GM23338 (cell line): ENCODE data around the gene RIN3. TPM values are rescaled to one million over a fixed set of nuclear protein-coding genes. Genes with fewer than 3 reads are reported as not detected.

Experiments used
- ATAC-seq: fragments of 200-7000 bp; cut with Tn5 transposase; 3 replicates; pipeline ENCODE4 v1.9.1; 2020
- DNase-seq: peaks from one replicate; pipeline ENCODE4 v3.0.0-alpha.2; 2015; ENCODE audit warnings: low spot score
- H2AFZ ChIP-seq: fragments of 200-600 bp; sonication (generic); 2 replicates; pipeline ENCODE4 v1.8.0; 2016; ENCODE audit warnings: antibody characterized with exemption, mild to moderate bottlenecking, moderate library complexity
- H3F3A ChIP-seq: fragments of 200-600 bp; sonication (generic); replicated peaks from 2 replicates; pipeline ENCODE4 v1.8.0; 2017; ENCODE audit warnings: antibody characterized with exemption, mixed run types, low read depth
- H3K27ac ChIP-seq: fragments of 200-600 bp; sonication (generic); 2 replicates; pipeline ENCODE4 v1.6.1; 2016; ENCODE audit warnings: low read depth
- H3K27me3 ChIP-seq: fragments of 200-600 bp; sonication (generic); 2 replicates; pipeline ENCODE4 v1.8.0; 2016; ENCODE audit warnings: mild to moderate bottlenecking, mixed run types, moderate library complexity; ENCODE audit not compliant: insufficient read depth
- H3K36me3 ChIP-seq: fragments of 200-600 bp; sonication (generic); 2 replicates; pipeline ENCODE4 v1.8.0; 2016; ENCODE audit warnings: mild to moderate bottlenecking; ENCODE audit not compliant: insufficient read depth
- H3K4me1 ChIP-seq: fragments of 200-600 bp; sonication (generic); 2 replicates; pipeline ENCODE4 v1.8.0; 2016; ENCODE audit warnings: mild to moderate bottlenecking, moderate library complexity; ENCODE audit not compliant: insufficient read depth
- H3K4me2 ChIP-seq: fragments of 200-600 bp; sonication (generic); 2 replicates; pipeline ENCODE4 v1.7.1; 2017; ENCODE audit warnings: mixed run types
- H3K4me3 ChIP-seq: fragments of 200-600 bp; sonication (generic); 2 replicates; pipeline ENCODE4 v1.6.1; 2016; ENCODE audit warnings: mixed run types
- H3K79me2 ChIP-seq: fragments of 200-600 bp; sonication (generic); replicated peaks from 2 replicates; pipeline ENCODE4 v1.8.0; 2017; ENCODE audit warnings: mild to moderate bottlenecking; ENCODE audit not compliant: insufficient read depth
- H3K9me2 ChIP-seq: fragments of 200-600 bp; sonication (generic); 2 replicates; pipeline ENCODE4 v1.8.0; 2017; ENCODE audit not compliant: insufficient read depth
- H4K20me1 ChIP-seq: fragments of 200-600 bp; sonication (generic); replicated peaks from 2 replicates; pipeline ENCODE4 v1.8.0; 2017; ENCODE audit warnings: mild to moderate bottlenecking; ENCODE audit not compliant: insufficient read depth
- H3K27ac Mint-ChIP-seq: 2 replicates; pipeline ENCODE4 v1.8.0; 2020; ENCODE audit warnings: inconsistent platforms, mild to moderate bottlenecking, moderate library complexity, mixed read lengths
- H3K27me3 Mint-ChIP-seq: 3 replicates; pipeline ENCODE4 v1.8.0; 2022; ENCODE audit warnings: low read depth, mild to moderate bottlenecking, moderate library complexity, mixed read lengths, inconsistent platforms; ENCODE audit not compliant: insufficient read depth, poor library complexity
- H3K36me3 Mint-ChIP-seq: 3 replicates; pipeline ENCODE4 v1.8.0; 2021; ENCODE audit warnings: low read depth, mild to moderate bottlenecking, inconsistent platforms, moderate library complexity, mixed read lengths
- H3K4me1 Mint-ChIP-seq: 3 replicates; pipeline ENCODE4 v1.8.0; 2020; ENCODE audit warnings: mild to moderate bottlenecking, inconsistent platforms, mixed read lengths
- H3K4me3 Mint-ChIP-seq: 3 replicates; pipeline ENCODE4 v1.8.0; 2021; ENCODE audit warnings: moderate library complexity, mild to moderate bottlenecking, inconsistent platforms, mixed read lengths
- H3K9me3 Mint-ChIP-seq: 3 replicates; pipeline ENCODE4 v1.8.0; 2020; ENCODE audit warnings: moderate library complexity, mild to moderate bottlenecking, inconsistent platforms, mixed read lengths
- EZH2 ChIP-seq: fragments of 200-600 bp; sonication (generic); IDR thresholded peaks from one replicate; pipeline ENCODE4 v1.8.0; 2017; ENCODE audit warnings: antibody characterized with exemption, mild to moderate bottlenecking, low read depth; ENCODE audit not compliant: unreplicated experiment
- JUNB ChIP-seq: IDR thresholded peaks from one replicate; pipeline ENCODE4 v1.6.1; 2016; ENCODE audit warnings: antibody characterized with exemption; ENCODE audit not compliant: unreplicated experiment
- NANOG ChIP-seq: IDR thresholded peaks from 2 replicates; pipeline ENCODE4 v1.6.1; 2016; ENCODE audit warnings: antibody characterized with exemption, borderline replicate concordance
- POLR2AphosphoS5 ChIP-seq: IDR thresholded peaks from 2 replicates; pipeline ENCODE4 v1.6.1; 2016; ENCODE audit warnings: antibody characterized with exemption, low read depth
- STAT1 ChIP-seq: IDR thresholded peaks from one replicate; pipeline ENCODE4 v1.6.1; 2016; ENCODE audit warnings: antibody characterized with exemption; ENCODE audit not compliant: unreplicated experiment
- ZNF331 ChIP-seq: fragments of 250-450 bp; sonication (Bioruptor Pico); IDR thresholded peaks from 2 replicates; pipeline ENCODE4 v1.5.0; 2020; ENCODE audit warnings: low read depth, mild to moderate bottlenecking, moderate library complexity
- polyA plus RNA-seq: library from polyadenylated mRNA; unstranded; fragments of >200 nt; fragmentation: Nextera tagmentation; extraction: Ambion mirVana; gene quantifications from 2 replicates; pipeline ENCODE4 v1.2.1, GENCODE V29; 2016
- total RNA-seq: library from RNA; depleted of rRNA; stranded (reverse); fragments of >200 nt; shearing (Covaris generic); gene quantifications from 2 replicates; pipeline ENCODE4 v1.2.3, GENCODE V29; 2014
- TF ChIP-seq, protein P1 (sequence below): IDR thresholded peaks from 2 replicates; pipeline ENCODE4 v1.6.1; 2016; ENCODE audit warnings: antibody characterized with exemption
- TF ChIP-seq, protein P2 (sequence below), 2 experiments: fragments of 200-600 bp in 1 of 2; sonication (generic) in 1 of 2; conservative IDR thresholded peaks; 2 replicates each; pipeline versions ENCODE4 v1.5.1 to v1.6.1; 2016 to 2017; ENCODE audit warnings: antibody characterized with exemption in 2 of 2, low read depth in 2 of 2, mild to moderate bottlenecking in 2 of 2, moderate library complexity in 1 of 2

RIN3 gene
- total and polyA plus RNA-seq, 2 experiments from 2014 or later, result 0.97 to 1.5 TPM

DNA sequence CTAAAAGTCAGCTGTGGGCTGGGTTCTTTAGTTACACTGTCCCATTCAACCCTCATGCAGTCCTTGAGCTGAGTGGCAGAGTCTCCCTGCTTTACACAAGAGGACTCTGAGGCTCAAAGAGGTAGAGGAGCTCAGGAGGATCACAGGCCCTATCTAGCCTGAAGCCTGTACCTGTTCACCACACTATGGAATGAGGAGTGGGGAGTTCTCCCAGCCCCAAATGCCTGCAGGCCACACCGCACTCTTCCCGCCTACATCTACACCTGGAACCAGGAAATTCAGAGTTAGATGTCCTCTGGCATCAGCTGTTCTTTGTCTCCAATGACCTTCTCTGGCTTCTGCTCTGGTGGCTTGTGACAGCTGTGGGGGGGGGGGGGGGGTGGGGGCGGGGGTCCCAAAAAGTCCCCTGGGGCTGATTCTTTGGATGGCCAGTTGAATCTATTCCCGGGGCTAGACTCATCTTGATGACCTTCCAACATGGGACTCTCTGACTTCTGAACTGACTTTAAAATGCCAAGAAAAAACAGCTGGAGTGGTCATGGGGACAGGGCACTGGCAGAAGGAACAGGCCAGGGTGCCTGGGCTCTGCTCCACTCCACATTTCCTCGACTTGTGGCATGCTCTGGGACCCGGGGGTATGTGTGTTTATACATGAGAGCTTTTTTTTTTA is 30.6 kb downstream of the RIN3 start:
- H3F3A ChIP-seq, result no peaks in the 10 kb centered on the region
- Mint-ChIP-seq H3K4me1 (no peaks in the 10 kb centered on the region; the same call in 2 of the 3 replicates), H3K4me3 (no peak overlapping the region)

DNA sequence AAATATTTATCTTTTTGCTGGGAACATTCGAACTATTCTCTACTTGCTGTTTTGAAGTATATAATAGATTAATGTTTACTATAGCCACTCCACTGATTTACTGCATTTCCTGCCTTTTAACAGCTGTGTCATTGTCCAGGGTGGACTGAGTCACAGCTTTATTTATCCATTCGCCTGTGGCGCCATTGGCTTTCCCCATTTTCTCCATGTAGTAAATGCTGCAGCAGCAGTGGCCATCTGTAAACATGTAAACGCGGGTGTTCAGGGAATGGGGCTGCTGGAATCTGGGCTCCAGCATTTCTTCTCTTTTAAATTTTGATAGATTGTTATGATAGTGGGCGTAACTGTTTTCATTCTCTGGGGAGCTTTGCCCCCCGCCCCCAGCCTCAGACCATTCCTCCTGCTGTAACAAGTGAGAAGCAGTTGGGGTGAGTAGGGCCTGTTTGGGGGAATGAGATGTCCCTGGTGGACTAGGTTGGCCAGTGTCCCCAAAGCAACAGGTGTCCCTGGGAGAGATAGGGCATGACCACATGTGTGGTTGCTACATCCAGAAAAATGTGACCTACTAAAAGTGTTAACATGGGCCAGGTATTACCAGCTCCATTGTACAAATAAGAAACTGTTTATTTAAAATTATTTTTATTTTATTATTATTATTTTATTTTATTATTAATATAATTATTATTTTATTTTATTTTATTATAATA is 32.9 kb downstream of the RIN3 start:
- ATAC-seq, result no peak

More for the DNA sequence above, 30.6 kb downstream of the RIN3 start:
- TF ChIP-seq NANOG (no peak), EZH2 (no peak), POLR2AphosphoS5 (no peak), ZNF331 (CRISPR knock-in tag) (no peak)
- TF ChIP-seq, protein P1, sequence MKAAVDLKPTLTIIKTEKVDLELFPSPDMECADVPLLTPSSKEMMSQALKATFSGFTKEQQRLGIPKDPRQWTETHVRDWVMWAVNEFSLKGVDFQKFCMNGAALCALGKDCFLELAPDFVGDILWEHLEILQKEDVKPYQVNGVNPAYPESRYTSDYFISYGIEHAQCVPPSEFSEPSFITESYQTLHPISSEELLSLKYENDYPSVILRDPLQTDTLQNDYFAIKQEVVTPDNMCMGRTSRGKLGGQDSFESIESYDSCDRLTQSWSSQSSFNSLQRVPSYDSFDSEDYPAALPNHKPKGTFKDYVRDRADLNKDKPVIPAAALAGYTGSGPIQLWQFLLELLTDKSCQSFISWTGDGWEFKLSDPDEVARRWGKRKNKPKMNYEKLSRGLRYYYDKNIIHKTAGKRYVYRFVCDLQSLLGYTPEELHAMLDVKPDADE, result no peak
- Histone ChIP-seq H2AFZ (no peak overlapping the region), H3K4me2 (no peak overlapping the region), H3K4me1 (no peaks in the 10 kb centered on the region), H3K4me3 (no peak overlapping the region), H3K9me2 (no peaks in the 10 kb centered on the region), H3K36me3 (no peaks in the 10 kb centered on the region), H3K27me3 (no peaks in the 10 kb centered on the region), H4K20me1 (no peaks in the 10 kb centered on the region), H3K27ac (no peak overlapping the region), H3K79me2 (no peaks in the 10 kb centered on the region)
- no peaks in the 10 kb centered on the region for H3K36me3 Mint-ChIP-seq
- H3K9me3 Mint-ChIP-seq, result no peaks in the 10 kb centered on the region
- DNase-seq (no peak), ATAC-seq (no peak)
- peaks cover 8% of the 10 kb centered on the region for H3K27me3 Mint-ChIP-seq
- H3K27ac Mint-ChIP-seq, result no peak overlapping the region

More for the DNA sequence above, 32.9 kb downstream of the RIN3 start:
- no peaks in the 10 kb centered on the region for H3K9me3 Mint-ChIP-seq
- no peak overlapping the region for H3K4me2 ChIP-seq
- H4K20me1 ChIP-seq, result no peaks in the 10 kb centered on the region
- no peak for TF ChIP-seq ZNF331 (CRISPR knock-in tag)
- TF ChIP-seq, protein P2, sequence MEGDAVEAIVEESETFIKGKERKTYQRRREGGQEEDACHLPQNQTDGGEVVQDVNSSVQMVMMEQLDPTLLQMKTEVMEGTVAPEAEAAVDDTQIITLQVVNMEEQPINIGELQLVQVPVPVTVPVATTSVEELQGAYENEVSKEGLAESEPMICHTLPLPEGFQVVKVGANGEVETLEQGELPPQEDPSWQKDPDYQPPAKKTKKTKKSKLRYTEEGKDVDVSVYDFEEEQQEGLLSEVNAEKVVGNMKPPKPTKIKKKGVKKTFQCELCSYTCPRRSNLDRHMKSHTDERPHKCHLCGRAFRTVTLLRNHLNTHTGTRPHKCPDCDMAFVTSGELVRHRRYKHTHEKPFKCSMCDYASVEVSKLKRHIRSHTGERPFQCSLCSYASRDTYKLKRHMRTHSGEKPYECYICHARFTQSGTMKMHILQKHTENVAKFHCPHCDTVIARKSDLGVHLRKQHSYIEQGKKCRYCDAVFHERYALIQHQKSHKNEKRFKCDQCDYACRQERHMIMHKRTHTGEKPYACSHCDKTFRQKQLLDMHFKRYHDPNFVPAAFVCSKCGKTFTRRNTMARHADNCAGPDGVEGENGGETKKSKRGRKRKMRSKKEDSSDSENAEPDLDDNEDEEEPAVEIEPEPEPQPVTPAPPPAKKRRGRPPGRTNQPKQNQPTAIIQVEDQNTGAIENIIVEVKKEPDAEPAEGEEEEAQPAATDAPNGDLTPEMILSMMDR (conservative IDR thresholded peaks at IDR 0.05; ENCODE audit: low read depth in 2 of 2), result no peak
- TF ChIP-seq JUNB, result no peak
- TF ChIP-seq, protein P1, result no peak
- no peak for TF ChIP-seq NANOG
- TF ChIP-seq POLR2AphosphoS5, result no peak
- TF ChIP-seq EZH2, result no peak
- no peak for TF ChIP-seq STAT1
- DNase-seq, result no peak
- H3K27ac Mint-ChIP-seq, result no peak overlapping the region
- peaks cover 8% of the 10 kb centered on the region for H3K27me3 Mint-ChIP-seq
- H3F3A ChIP-seq, result no peaks in the 10 kb centered on the region
- H3K79me2 ChIP-seq, result no peaks in the 10 kb centered on the region
- H3K9me2 ChIP-seq, result no peaks in the 10 kb centered on the region
- H3K36me3 ChIP-seq, result no peaks in the 10 kb centered on the region
- no peak overlapping the region for H2AFZ ChIP-seq
- H3K27me3 ChIP-seq, result no peaks in the 10 kb centered on the region
- no peaks in the 10 kb centered on the region for H3K4me1 ChIP-seq
- no peak overlapping the region for H3K4me3 Mint-ChIP-seq
- H3K36me3 Mint-ChIP-seq, result no peaks in the 10 kb centered on the region
- no peaks in the 10 kb centered on the region; the same call in 2 of the 3 replicates for H3K4me1 Mint-ChIP-seq
- H3K4me3 ChIP-seq, result no peak overlapping the region
- H3K27ac ChIP-seq, result no peak overlapping the region
